HG03097 (cell line): Measurements from ENCODE around the gene HSD17B14.
"Not testable (repeated sequence)": the region's sequence is repeated elsewhere in the genome, so short reads cannot be mapped to it uniquely, and the experiment has no call there.

Source experiments
- ATAC-seq: cut with Tn5 transposase; IDR thresholded peaks from one replicate; pipeline ENCODE4 v1.9.1; 2021; ENCODE audit not compliant: unreplicated experiment, low FRiP score

Gene HSD17B14

GRCh38 chr19:48799358-48800300 is 36.7 kb downstream of the HSD17B14 start:
- no peak for ATAC-seq

GRCh38 chr19:48798937-48799336 is 37.4 kb downstream of the HSD17B14 start:
- no peak for ATAC-seq

GRCh38 chr19:48797103-48797502 is 39.2 kb downstream of the HSD17B14 start:
- no peak for ATAC-seq

- ATAC-seq = no peak
Observed at GRCh38 chr19:48796298-48797083, 39.8 kb downstream of the HSD17B14 start.

- ATAC-seq = no peak
Observed at GRCh38 chr19:48795685-48796070, 40.6 kb downstream of the HSD17B14 start.

GRCh38 chr19:48795055-48795684 is 41.1 kb downstream of the HSD17B14 start:
- ATAC-seq = peak; percentile 66

DNA sequence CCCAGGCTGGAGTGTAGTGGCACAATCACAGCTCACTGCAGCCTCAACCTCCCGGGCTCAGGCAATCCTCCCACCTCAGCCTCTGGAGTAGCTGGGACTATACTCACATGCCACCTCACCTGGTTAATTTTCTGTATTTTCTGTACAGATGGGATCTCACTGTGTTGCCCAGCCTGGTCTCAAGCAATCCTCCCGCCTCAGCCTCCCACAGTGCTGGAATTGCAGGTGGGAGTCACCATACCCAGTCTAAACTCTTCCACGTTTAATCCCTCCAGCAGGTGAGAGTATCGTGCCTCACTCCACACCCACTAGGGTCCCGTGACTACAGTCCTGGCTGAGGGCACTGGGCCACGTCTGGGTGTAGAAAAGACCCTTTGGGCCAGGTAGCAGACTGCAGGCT is 42.0 kb downstream of the HSD17B14 start:
- ATAC-seq = no peak

GRCh38 chr19:48793271-48793670 is 43.0 kb downstream of the HSD17B14 start:
- no peak for ATAC-seq

- not testable (repeated sequence) for ATAC-seq
Observed at GRCh38 chr19:48787331-48787730, 49.0 kb downstream of the HSD17B14 start.

DNA sequence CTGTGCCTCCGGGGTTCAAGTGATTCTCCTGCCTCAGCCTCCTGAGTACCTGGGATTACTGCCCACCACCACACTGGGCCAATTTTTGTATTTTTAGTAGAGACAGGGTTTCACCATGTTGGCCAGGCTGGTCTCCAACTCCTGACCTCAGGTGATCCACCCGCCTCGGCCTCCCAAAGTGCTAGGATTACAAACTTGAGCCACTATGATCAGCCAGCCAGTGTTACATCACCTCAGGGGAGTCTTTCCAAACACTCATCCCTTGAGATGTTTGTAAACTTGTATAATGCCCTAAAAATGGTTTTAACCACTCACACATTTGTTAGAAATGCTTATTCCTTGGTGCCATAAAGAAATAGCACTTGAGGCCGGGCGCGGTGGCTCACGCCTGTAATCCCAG is 49.9 kb downstream of the HSD17B14 start:
- ATAC-seq = not testable (repeated sequence)

- ATAC-seq = no peak
Observed at GRCh38 chr19:48784527-48784926, 51.8 kb downstream of the HSD17B14 start.

- no peak for ATAC-seq
Observed at GRCh38 chr19:48780631-48781391, 55.5 kb downstream of the HSD17B14 start.

- ATAC-seq = no peak
Observed at GRCh38 chr19:48779636-48780035, 56.7 kb downstream of the HSD17B14 start.

GRCh38 chr19:48777720-48778119 is 58.6 kb downstream of the HSD17B14 start:
- no peak for ATAC-seq

DNA sequence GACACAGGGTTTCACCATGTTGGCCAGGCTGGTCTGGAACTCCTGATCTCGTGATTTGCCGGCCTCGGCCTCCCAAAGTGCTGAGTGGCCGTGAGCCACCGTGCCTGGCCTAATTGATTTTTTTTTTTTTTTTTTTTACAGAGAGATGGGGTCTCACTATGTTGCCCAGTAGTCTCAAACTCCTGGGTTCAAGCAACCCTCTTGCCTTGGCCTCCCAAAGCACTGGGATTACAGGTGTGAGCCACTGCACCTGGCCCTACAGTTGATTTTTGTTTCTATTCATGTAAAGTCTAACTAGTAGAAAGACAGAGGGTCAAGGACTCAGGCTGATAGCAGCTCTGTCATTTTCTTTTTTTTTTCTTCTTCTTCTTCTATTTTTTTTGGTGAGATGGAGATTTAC is 59.2 kb downstream of the HSD17B14 start:
- no peak for ATAC-seq

GRCh38 chr19:48772503-48772953 is 63.8 kb downstream of the HSD17B14 start:
- no peak for ATAC-seq

DNA sequence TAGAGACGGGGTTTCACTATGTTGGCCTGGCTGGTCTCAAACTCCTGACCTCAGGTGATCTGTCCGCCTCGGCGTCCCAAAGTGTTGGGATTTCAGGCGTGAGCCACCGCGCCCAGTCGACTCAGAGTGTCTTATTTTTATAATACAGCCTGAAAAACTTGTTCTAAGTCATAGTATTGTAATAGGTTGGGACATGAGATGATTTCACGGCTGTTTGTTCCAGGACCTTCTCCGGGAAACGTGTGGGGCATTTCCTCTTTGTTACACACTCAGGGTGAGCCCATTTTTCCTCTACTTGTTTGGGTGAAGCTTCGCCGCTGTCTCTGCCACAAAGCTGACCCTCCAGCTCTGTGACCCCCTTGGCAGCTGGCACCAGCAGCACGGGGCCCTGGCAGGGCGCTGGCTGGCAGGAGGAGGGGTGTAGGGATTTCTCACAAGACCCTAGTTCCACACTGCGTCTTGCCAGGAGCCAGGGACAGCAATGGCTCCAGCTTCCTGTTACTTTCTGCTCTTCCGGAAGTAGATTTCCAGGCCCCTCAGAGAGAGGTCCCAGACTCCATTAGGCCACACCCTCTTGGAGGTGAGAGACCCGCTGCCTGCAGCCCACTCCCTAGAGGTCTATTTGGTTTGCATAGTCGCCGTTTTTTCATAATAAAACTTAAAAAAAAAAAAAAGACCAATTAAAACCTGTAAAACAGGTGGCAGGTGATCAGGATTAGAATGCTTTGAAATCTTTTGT is 65.4 kb downstream of the HSD17B14 start:
- no peak for ATAC-seq

- no peak for ATAC-seq
Observed at GRCh38 chr19:48770266-48770665, 66.0 kb downstream of the HSD17B14 start.

GRCh38 chr19:48768994-48769713 is 67.1 kb downstream of the HSD17B14 start:
- ATAC-seq = no peak
